HEK293 (cell line): ENCODE data around the gene CPLX3.
A peak's percentile ranks its signal among the peaks of the same experiment; 100 is the strongest.

ENCODE experiments used
- AEBP2 ChIP-seq: fragments of 450-650 bp; formaldehyde crosslinking; IDR thresholded peaks from 2 replicates; pipeline ENCODE4 v1.5.1; 2016; ENCODE audit warnings: missing biosample characterization, missing genetic modification characterization, borderline replicate concordance
- EGR2 ChIP-seq: fragments of 450-650 bp; formaldehyde crosslinking; IDR thresholded peaks from 2 replicates; pipeline ENCODE4 v1.5.1; 2016; ENCODE audit warnings: low read depth, missing biosample characterization, missing genetic modification characterization
- INSM2 ChIP-seq: fragments of 450-650 bp; formaldehyde crosslinking; IDR thresholded peaks from 2 replicates; pipeline ENCODE4 v1.5.1; 2016; ENCODE audit warnings: missing biosample characterization, missing genetic modification characterization
- KLF17 ChIP-seq: fragments of 450-650 bp; formaldehyde crosslinking; IDR thresholded peaks from 2 replicates; pipeline ENCODE4 v1.5.1; 2016; ENCODE audit warnings: missing biosample characterization, missing genetic modification characterization
- KLF8 ChIP-seq: fragments of 450-650 bp; formaldehyde crosslinking; IDR thresholded peaks from 2 replicates; pipeline ENCODE4 v1.5.1; 2016; ENCODE audit warnings: missing biosample characterization, missing genetic modification characterization
- OVOL3 ChIP-seq: fragments of 450-650 bp; formaldehyde crosslinking; IDR thresholded peaks from 2 replicates; pipeline ENCODE4 v1.5.1; 2016; ENCODE audit warnings: missing biosample characterization, missing genetic modification characterization
- REPIN1 ChIP-seq: fragments of 450-650 bp; formaldehyde crosslinking; IDR thresholded peaks from 2 replicates; pipeline ENCODE4 v1.5.1; 2017; ENCODE audit warnings: missing biosample characterization, missing genetic modification characterization, low read depth
- SCRT2 ChIP-seq: fragments of 450-650 bp; formaldehyde crosslinking; IDR thresholded peaks from 2 replicates; pipeline ENCODE4 v1.5.1; 2016; ENCODE audit warnings: missing biosample characterization, missing genetic modification characterization
- SP2 ChIP-seq: fragments of 450-650 bp; formaldehyde crosslinking; IDR thresholded peaks from 2 replicates; pipeline ENCODE4 v1.5.1; 2016; ENCODE audit warnings: missing biosample characterization, missing genetic modification characterization
- SP3 ChIP-seq: fragments of 450-650 bp; formaldehyde crosslinking; IDR thresholded peaks from 2 replicates; pipeline ENCODE4 v1.5.1; 2016; ENCODE audit warnings: missing biosample characterization, missing genetic modification characterization
- TCF7L2 ChIP-seq: IDR thresholded peaks from 2 replicates; pipeline ENCODE4 v1.6.1; 2011; ENCODE audit warnings: low read depth, mild to moderate bottlenecking, inconsistent platforms, low read length, moderate library complexity, borderline replicate concordance
- TSHZ1 ChIP-seq: fragments of 450-650 bp; formaldehyde crosslinking; IDR thresholded peaks from 2 replicates; pipeline ENCODE4 v1.5.1; 2016; ENCODE audit warnings: missing biosample characterization, missing genetic modification characterization, borderline replicate concordance
- ZBTB7A ChIP-seq: fragments of 450-650 bp; formaldehyde crosslinking; IDR thresholded peaks from 2 replicates; pipeline ENCODE4 v1.5.1; 2016; ENCODE audit warnings: low read depth, missing biosample characterization, missing genetic modification characterization
- ZNF335 ChIP-seq: fragments of 450-650 bp; formaldehyde crosslinking; conservative IDR thresholded peaks from 2 replicates; pipeline ENCODE4 v1.5.1; 2016; ENCODE audit warnings: missing biosample characterization, missing genetic modification characterization
- ZNF580 ChIP-seq: fragments of 450-650 bp; formaldehyde crosslinking; IDR thresholded peaks from 2 replicates; pipeline ENCODE4 v1.5.1; 2016; ENCODE audit warnings: missing biosample characterization, missing genetic modification characterization
- ZNF768 ChIP-seq: fragments of 450-650 bp; formaldehyde crosslinking; IDR thresholded peaks from 2 replicates; pipeline ENCODE4 v1.5.1; 2018; ENCODE audit warnings: missing biosample characterization, mild to moderate bottlenecking, missing genetic modification characterization
- ZSCAN30 ChIP-seq: fragments of 450-650 bp; IDR thresholded peaks from 2 replicates; pipeline ENCODE4 v1.5.1; 2018; ENCODE audit warnings: missing biosample characterization, mild to moderate bottlenecking, missing genetic modification characterization, moderate library complexity
- TF ChIP-seq, protein P1 (sequence below): fragments of 450-650 bp; formaldehyde crosslinking; optimal IDR thresholded peaks from 2 replicates; pipeline ENCODE3; 2016; ENCODE audit warnings: missing biosample characterization, mild to moderate bottlenecking, missing genetic modification characterization
- TF ChIP-seq, protein P2 (sequence below): fragments of 450-650 bp; formaldehyde crosslinking; IDR thresholded peaks from 2 replicates; pipeline ENCODE4 v1.5.1; 2016; ENCODE audit warnings: missing biosample characterization, missing genetic modification characterization
- TF ChIP-seq, protein P3 (sequence below): fragments of 450-650 bp; formaldehyde crosslinking; IDR thresholded peaks from 2 replicates; pipeline ENCODE4 v1.5.1; 2016; ENCODE audit warnings: missing biosample characterization, missing genetic modification characterization
- TF ChIP-seq, protein P4 (sequence below): sonication (generic); formaldehyde crosslinking; IDR thresholded peaks from 2 replicates; pipeline ENCODE4 v1.8.1; 2022; ENCODE audit warnings: mild to moderate bottlenecking, moderate library complexity, missing genetic modification reagents

Gene CPLX3

GRCh38 chr15:74873036-74873755, 46.8 kb downstream of the CPLX3 start, which contains the start of gene SCAMP2 (continued):
- TF ChIP-seq, protein P1, sequence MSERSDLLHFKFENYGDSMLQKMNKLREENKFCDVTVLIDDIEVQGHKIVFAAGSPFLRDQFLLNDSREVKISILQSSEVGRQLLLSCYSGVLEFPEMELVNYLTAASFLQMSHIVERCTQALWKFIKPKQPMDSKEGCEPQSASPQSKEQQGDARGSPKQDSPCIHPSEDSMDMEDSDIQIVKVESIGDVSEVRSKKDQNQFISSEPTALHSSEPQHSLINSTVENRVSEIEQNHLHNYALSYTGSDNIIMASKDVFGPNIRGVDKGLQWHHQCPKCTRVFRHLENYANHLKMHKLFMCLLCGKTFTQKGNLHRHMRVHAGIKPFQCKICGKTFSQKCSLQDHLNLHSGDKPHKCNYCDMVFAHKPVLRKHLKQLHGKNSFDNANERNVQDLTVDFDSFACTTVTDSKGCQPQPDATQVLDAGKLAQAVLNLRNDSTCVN (tag by site-specific recombination) = peak; percentile 31
- TF ChIP-seq REPIN1 = peak; percentile 72; the same call in 1 of the 2 replicates
- peak; percentile 75 for TF ChIP-seq INSM2
- peak; percentile 85 for TF ChIP-seq ZSCAN30 (tag by site-specific recombination)
- TF ChIP-seq TCF7L2 = no peak
- peak; percentile 98 for TF ChIP-seq ZNF335 (tag by site-specific recombination)
- TF ChIP-seq AEBP2 (tag by site-specific recombination) = no peak
- TF ChIP-seq, protein P2, sequence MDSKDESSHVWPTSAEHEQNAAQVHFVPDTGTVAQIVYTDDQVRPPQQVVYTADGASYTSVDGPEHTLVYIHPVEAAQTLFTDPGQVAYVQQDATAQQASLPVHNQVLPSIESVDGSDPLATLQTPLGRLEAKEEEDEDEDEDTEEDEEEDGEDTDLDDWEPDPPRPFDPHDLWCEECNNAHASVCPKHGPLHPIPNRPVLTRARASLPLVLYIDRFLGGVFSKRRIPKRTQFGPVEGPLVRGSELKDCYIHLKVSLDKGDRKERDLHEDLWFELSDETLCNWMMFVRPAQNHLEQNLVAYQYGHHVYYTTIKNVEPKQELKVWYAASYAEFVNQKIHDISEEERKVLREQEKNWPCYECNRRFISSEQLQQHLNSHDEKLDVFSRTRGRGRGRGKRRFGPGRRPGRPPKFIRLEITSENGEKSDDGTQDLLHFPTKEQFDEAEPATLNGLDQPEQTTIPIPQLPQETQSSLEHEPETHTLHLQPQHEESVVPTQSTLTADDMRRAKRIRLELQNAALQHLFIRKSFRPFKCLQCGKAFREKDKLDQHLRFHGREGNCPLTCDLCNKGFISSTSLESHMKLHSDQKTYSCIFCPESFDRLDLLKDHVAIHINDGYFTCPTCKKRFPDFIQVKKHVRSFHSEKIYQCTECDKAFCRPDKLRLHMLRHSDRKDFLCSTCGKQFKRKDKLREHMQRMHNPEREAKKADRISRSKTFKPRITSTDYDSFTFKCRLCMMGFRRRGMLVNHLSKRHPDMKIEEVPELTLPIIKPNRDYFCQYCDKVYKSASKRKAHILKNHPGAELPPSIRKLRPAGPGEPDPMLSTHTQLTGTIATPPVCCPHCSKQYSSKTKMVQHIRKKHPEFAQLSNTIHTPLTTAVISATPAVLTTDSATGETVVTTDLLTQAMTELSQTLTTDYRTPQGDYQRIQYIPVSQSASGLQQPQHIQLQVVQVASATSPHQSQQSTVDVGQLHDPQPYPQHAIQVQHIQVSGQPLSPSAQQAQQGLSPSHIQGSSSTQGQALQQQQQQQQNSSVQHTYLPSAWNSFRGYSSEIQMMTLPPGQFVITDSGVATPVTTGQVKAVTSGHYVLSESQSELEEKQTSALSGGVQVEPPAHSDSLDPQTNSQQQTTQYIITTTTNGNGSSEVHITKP (tag by site-specific recombination) = peak; percentile 88
- TF ChIP-seq OVOL3 (tag by site-specific recombination) = 0 out of 2 replicates have a peak, but pooled peaks have one; percentile 65
- peak; percentile 91 for TF ChIP-seq SP3 (tag by site-specific recombination)
- TF ChIP-seq ZNF580 = peak; percentile 88
- TF ChIP-seq, protein P3, sequence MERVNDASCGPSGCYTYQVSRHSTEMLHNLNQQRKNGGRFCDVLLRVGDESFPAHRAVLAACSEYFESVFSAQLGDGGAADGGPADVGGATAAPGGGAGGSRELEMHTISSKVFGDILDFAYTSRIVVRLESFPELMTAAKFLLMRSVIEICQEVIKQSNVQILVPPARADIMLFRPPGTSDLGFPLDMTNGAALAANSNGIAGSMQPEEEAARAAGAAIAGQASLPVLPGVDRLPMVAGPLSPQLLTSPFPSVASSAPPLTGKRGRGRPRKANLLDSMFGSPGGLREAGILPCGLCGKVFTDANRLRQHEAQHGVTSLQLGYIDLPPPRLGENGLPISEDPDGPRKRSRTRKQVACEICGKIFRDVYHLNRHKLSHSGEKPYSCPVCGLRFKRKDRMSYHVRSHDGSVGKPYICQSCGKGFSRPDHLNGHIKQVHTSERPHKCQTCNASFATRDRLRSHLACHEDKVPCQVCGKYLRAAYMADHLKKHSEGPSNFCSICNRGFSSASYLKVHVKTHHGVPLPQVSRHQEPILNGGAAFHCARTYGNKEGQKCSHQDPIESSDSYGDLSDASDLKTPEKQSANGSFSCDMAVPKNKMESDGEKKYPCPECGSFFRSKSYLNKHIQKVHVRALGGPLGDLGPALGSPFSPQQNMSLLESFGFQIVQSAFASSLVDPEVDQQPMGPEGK (tag by site-specific recombination) = peak; percentile 62
- TF ChIP-seq EGR2 (tag by site-specific recombination) = peak; percentile 75
- TF ChIP-seq SCRT2 = peak; percentile 66; the same call in 1 of the 2 replicates
- TF ChIP-seq ZBTB7A (tag by site-specific recombination) = peak; percentile 92
- peak; percentile 94 for TF ChIP-seq KLF8 (tag by site-specific recombination)
- peak; percentile 83 for TF ChIP-seq KLF17
- TF ChIP-seq ZNF768 (tag by site-specific recombination) = no peak
- TF ChIP-seq, protein P4, sequence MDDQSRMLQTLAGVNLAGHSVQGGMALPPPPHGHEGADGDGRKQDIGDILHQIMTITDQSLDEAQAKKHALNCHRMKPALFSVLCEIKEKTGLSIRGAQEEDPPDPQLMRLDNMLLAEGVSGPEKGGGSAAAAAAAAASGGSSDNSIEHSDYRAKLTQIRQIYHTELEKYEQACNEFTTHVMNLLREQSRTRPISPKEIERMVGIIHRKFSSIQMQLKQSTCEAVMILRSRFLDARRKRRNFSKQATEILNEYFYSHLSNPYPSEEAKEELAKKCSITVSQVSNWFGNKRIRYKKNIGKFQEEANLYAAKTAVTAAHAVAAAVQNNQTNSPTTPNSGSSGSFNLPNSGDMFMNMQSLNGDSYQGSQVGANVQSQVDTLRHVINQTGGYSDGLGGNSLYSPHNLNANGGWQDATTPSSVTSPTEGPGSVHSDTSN = peak; percentile 93
- peak; percentile 68; the same call in 1 of the 2 replicates for TF ChIP-seq TSHZ1 (tag by site-specific recombination)
- TF ChIP-seq SP2 = peak; percentile 97
